IPS-NIHi11 (cell line): ENCODE measurements around the gene DSC2.
A peak's percentile ranks its signal among the peaks of the same experiment; 100 is the strongest.
"Not testable (repeated sequence)": the region's sequence is repeated elsewhere in the genome, so short reads cannot be mapped to it uniquely, and the experiment has no call there.

Experiments used
- DNase-seq: peaks from one replicate; pipeline ENCODE4 v3.0.0; 2012; ENCODE audit warnings: mixed read lengths, low spot score

DSC2 gene

DNA sequence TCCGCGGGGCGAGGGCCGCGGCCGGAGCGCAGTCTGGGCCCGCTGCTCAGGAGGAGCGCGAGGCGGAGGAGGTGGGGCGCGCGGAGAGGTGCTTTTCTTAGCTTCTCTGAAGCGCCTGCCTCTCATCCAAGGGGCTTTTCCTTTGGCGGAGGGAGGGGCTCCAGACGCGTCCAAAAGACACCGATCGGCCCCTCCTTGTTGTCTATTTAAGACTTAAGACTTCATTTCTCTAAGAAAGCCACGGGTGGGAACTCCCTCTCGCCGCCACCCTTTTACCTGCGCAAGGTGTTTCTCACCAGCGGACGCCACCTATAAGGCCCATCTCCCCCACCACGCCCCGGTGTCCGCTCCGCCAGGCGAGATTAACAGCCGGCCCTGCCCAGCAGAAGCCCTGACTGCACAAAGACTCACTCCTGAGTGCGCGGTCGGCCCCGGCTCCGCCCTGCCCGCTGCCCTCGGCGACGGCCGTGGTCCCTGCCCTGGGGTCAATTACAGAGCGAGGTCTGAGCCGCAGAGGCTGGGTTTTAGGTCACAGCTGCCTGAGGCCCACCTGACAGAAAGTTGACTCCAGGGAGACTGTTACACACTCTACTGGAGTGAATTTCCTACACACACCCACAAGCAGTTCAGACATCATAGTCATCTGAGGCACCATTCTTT, at the start of gene DSC2:
Gene DSC2 (minus strand): TSS at position 397 of the 660 bp plus-strand sequence. CDS start 450 bp downstream, outside the sequence.
- DNase-seq = peak; percentile 78

DNA sequence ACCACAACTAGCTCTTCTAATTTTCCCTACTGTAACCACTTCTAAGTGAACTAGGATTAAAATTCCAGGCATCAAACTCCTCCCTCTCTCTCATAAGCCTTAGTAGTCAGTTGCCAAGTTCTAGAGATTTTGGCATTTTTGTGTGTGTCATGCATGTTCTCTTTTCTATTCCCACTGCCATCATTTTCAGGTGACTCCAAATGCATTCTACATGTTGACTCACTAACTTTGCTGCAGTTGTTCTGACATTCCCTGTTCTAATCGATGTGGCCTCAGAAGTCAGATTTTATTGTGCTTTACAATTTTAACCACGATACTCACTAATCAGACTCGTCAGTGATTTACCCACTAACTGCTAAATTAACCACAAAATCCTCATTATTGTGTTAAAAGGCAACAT, 47.1 kb upstream of the DSC2 start:
- DNase-seq = no peak

DNA sequence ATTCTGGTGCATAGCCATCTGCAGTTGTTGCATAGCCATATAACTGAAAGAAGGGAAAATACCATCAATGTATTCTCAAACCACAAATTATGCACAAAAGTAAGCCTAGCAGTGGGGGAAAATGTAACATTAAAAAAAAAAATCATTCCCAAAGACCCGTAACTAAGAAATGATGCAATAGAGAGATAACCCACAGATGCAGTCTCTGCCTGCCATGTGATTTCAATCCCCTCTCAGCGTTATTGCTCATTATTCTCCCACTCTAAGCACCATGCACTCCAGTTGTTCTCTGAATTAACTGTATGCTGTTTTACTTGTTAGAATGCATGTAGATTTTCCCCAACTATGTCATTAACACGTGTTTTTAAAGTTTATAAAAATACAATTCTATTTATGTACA, 46.4 kb upstream of the DSC2 start:
- DNase-seq = no peak

DNA sequence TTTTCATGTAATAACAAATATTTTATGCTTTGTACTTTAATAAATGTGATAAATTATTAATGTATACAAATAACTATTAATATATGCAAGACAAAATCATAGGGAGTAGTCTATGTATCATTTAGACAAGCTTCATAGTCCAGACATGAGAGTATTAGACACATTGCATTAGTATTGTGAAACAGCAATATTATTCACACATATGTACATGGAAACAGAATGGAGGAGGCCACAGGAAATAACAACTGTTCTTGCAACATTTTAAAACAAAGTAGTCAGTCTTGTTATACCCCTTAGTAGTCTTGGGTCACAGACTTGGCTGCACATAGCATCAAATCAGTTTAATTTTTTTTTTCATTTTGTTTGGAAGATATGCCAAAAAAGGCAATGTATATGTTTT, 44.6 kb upstream of the DSC2 start:
- DNase-seq = no peak

DNA sequence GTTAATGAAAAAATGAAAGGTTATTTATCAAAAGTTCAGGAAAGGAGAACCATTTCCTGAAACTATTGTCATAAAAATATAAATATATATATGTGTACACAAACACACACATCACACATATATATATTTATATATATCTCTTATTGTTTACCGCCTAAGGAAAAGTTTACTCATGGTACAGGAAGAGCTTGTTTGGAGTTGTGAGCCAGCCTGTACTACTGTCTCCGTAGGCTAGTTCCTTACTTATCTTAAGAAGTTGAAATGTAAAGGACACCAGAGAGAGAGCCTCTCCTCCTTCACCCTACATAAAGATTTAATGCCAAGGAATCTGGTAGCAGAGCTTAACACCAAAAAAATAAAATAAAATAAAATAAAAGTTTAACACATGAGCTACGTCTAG, 40.8 kb upstream of the DSC2 start:
- DNase-seq = no peak

DNA sequence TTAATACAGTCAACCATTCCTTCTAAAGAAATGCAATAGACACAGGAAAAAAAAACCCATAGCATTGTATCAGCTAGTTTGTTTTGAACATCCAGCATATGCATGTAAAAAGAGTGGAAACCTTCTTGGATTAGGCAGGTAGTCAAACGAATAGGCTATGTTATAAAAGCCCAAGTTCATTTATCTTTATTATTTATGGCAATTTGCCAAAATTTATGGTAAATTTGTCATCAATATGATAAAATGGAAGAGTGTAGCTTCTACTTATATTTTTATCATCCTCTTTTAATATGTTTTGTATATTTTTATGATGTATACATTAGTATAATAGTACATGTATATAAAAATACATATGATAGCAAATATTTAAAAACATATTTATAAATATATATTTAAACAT, 36.5 kb upstream of the DSC2 start:
- DNase-seq = no peak

DNA sequence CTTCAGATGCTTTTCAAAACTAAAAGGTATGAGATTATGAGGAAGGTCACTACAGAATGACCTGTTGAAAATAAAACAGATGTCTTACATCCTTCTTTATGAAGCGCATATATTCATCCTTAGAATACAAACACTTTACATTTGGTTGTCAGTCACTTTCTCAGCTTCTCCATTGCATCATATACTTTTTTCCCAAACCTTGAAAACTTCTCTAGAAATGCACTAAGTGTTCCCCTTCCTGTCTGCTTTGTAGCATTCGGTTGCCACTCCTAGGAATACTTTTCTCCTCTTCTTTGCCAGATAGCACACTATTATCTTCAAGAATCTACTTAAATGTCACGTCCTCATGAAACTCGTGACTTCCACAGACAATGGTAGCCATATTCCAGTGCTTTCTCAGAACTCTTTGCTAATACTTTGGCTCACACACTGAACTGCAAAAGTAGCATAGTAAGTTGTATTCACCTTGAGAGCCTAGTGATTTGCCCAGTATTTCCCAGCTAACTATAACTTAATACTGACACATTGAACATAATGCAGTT, 32.8 kb upstream of the DSC2 start:
- no peak for DNase-seq

DNA sequence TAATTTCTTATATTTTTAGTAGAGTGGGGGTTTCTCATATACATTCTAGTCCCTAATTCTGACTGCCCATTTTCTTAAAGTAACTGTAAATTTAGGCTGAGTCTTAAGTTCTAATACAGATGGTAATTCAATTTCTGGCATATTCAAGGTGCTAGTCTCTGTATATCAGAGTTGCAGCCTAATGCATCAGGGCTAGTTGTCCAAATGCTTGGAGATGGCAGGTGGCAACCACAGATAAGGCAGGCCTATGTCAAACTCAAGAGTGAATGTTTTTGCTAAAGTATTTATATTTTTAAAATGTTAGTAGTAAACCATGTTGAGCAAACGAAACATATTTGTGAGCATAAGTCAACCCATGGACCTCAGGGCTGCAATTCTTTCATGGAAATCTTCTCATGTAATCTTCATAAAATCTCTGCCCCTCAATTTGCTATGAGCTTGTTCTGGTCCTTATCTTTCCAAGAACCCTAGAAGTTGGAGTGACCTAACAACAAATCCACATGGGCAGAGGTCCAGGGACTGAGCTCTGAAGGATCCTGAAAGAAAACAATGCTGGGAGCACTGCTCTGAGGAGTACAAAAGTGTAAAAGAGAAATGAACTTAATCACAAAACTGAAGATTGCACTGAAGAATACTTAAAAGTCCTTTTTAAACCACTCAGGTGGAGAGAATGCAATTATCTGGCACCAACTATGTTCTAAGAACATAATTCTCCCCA, 27.3 kb upstream of the DSC2 start:
- DNase-seq = no peak

DNA sequence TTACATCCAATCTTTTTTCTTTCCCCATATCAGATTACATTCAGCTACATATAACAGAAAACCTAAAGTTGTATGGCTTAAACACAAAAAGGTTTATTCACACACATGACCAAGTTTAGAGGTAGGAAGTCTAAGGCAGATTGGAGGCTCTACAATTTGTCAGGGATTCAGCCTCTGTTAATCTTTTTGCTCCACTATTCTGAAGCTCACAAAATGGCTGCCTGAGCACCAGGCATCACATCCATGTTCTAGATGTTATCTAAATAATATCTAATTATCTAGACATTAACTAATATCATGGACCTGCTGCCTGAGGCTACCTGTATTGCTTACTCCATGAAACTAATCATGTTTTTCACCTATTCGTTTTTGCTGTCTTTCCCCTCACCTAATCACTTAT, 23.7 kb upstream of the DSC2 start:
- DNase-seq = no peak

DNA sequence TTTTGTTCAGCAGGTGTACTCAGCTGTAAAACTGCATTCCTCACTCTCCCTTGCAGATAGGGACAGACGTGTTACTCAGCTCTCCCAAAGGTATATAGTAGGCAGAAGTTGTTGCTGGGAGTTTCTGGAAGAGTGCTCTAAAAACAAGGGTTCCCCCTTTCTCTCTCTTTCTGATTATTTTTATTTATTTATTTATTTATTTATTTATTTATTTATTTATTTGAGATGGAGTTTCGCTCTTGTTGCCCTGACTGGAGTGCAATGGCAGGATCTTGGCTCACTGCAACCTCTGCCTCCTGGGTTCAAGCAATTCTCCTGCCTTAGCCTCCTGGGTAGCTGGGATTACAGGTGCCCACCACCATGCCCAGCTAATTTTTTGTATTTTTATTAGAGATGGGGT, 20.9 kb upstream of the DSC2 start:
- DNase-seq = not testable (repeated sequence)

DNA sequence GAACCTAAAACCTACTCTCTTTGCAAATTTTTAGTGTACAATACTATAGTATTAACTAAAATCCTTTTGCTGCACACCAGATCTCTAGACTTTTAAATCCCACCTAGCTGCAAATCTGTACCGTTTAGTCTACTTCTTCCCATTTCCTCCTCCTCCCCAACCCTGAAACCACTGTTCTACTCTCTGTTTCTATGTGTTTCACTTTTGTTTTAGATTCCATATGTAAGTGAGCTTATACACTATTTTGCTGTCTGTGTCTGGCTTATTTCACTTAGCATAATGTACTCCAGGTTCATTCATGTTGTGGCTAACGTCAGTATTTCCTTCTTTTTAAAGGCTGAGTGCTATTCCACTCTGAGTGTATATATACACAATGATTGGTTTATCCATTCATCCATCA, 18.4 kb upstream of the DSC2 start:
- DNase-seq = no peak

DNA sequence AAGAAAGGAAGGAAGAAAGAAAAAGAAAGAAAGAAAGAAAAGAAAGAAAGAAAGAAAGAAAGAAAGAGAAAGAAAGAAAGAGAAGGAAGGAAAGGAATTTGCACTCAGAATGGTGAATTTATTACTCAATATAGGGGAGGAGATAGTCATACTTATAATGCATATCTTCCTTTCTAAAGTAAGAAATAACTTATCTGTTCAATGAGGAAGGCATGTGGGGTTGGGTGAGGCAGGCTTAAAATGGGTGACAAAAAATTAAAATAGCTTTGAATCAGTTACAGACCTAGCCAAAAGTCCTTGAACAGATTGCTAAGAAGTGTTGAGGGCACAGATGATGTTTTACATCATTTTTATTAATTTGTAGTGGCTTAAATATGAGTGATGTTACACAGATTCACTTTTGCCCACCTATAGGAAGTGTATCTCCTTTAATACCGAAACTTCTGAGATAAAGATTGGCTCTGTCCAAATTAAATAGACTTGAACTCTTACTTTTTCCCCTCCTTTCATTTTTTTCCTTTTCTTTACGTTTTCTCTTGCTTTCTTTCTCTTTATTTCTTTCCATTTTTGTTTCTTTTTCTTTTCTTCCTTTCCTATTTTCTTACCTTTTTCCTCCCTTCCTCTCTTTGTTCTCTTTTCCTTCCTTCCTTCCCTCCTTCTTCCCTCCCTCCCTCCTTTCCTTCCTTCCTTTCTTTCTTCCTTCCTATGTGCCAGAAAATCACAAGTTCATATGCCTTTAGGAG, 14.8 kb upstream of the DSC2 start:
- no peak for DNase-seq

DNA sequence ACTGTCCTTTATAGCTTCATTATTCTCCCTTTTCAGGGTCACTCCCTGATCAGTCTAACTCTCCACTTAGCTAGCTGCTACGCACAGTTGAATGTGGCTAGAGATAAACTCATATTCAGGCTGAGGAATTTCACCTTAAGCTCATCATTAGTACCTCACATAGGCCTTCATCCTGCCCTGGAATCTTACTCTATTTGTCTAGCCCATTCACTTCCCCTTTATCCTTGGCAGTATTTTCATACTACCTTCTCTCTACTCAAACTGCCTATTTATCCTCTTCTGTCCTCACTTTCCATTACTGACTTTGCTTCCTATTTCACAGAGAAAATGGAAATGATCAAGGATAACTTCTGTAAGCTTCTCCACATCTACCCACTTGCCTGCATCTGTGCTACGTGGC, 10.6 kb upstream of the DSC2 start:
- no peak for DNase-seq

DNA sequence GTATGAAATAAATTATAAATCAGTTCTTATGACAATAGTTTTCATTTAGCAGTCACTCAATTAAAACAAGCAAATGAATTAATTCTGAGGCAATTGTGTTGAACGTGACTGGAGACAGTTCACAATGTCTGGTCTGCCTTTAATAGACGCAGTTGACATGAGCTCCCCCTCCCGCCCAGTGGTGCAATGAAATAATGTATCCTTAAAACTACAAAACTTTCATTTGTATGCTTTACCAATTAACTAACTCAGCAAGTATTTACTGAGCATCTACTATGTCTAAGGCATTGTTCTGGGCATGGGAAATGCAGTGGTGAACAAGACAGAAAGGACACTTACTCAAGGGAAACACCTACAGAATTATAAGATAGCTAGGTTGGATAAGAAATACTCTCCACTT, 3.5 kb upstream of the DSC2 start:
- DNase-seq = no peak

DNA sequence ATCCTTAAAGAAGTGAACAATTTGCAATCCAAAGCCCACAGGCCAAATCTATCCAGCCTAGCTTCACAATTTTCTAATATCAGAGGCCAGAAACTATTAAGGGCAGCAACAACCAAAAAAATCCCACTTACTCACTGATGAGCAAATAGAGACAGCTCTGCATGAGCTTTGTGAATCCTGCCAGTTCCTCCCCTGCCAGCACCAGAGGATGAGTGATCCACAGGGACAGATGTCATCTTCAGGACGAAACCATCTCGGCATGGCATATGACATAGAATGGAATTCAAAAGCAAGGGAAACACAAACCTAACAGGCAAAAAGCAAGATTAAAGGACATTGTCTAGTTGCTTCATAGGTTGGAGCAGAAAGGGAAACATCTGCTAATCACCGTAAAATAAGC, 2.2 kb upstream of the DSC2 start:
- no peak for DNase-seq

DNA sequence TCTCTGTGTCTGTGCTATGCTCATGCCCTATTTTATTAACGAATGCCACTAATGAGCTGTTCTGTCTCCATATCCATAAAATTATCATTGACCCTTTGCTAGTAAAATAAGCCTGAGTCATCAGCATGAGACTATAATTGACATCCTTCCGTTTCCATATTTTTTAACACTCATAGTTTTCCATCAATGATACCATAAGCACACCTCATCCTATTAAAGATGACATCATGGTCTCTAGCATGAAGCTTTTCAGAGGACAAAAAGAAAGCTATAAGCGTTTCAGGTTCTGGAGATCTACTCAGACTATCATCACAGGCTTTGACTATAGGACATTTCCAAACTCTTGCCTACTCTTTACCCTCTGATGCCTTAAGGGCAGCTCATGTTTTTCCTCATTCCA, 1.2 kb upstream of the DSC2 start:
- no peak for DNase-seq

DNA sequence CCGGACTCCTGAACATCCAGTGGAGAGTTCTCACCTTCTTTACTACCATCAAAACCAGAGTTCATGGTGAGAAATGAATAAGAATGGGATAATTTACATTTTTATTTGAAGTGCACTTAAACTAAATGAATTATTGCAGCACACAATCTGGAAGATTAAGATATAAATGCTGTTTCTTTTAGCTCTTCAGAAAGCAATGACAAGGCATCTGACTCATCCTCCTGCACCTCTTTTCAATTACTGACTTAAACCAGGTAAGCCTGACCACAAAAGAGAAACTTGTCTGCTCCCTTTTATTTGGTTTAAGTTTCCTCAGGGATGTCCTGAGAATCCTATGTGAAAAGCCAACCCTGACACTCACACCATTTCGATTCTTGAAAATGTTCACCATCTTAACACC, 720 bp upstream of the DSC2 start:
- DNase-seq = no peak

DNA sequence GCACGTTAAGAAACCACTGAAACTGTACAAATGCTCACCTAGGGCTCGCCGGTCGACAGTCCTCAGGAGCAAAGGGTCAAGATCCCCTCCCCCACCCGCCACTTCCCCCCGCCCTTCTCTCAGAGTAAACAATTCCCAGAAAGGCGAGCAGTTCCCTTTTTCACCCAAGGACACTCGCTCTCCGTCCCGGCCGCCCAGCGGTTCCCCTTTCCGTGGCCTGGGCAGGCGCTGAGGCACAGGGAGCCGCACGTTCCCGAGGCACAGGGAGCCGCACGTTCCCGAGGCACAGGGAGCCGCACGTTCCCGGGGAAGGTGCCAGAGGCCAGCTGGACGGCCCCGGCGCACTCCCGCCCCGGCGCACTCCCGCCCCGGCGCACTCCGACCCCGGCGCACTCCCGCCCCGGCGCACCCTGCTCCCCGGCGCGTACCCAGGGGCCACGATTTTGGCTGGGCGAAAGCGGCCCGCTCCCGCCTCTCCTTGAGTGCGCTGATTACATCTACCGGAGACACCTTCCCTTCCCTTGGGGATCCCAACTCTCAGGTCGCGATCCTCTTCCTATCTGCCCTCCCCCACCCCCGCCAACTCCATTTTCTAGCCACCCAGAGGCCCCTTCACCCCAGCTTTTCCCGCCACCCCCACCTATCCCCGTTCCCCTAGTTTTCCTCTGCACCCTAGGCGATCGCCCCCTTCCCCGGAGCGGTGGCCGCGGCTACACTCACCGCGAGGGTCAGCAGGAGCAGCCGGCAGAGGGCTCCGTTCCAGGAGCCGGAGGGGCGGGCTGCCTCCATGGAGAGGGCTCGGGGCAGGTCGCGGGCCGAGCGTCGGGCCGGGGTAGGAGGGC, 817 bp downstream of the DSC2 start:
- DNase-seq = peak; percentile 71

DNA sequence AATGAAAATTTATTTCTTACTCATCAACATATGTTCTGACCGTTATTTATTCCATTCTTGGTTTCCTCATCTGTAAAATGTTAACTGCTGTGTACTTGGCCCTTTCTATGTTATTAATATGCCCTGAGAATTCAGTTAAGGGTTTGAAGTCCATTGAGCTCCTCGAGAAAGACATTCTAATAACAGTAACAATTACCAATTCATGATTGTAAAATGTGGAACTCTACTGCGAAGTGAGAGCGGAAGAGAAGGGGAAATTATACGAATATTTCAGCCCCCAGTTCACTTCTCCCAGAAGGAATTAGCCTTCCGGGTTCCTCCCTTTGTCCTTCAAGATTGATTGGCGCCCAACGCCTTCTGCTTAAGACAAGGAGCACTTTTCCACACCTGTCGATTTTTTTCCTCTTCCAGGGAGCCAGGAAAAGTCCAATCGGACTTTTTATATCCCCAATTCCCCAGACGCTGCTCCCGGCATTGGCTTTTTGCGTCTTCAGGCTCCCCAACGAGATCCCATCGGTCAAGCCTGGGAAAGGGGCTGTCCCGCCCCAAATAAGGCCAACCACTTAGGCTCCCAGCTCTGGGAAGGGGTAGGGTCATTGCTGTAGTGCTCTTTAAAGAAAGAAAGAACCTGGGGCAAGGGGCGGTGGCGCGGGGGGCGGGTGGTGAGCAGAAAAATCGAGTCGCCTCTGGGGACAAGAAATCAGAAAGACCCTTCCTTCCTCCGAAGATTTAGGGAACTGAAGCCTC, 1.6 kb downstream of the DSC2 start:
- peak; percentile 73 for DNase-seq

DNA sequence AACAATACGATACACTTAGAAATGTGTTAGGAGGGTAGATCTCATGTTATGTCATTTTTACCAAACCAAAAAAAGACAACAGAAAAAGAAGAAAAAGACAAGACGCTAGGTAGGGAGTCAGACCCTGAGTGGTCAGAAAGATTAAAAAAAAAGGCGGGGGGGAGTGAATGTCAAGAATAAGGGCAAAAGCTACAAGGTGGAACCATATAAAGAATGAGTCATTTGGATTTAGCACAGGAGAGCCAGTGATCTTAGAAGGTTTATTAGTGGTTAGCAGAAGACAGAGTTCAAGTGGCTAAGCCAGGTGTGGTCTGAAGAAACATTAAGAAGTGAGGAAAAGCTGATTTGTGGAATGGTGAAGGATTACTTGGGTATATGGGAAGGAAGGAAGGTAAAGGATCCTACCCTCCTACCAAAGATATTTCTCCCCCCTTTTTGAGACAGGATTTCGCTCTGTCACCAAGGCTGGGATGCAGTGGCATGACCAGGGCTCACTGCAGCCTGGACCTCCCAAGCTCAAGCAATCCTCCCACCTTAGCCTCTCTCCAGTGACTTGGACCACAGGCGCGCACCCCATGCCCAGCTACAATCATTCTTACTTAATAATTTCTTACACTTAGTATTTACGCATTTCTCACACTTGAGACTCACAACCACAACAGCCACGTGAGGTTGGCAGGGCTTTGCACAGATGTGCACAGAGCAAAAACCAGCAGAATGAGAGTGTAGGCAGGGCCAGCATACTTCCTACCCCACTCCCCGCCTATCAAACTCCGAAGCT, 2.6 kb downstream of the DSC2 start:
- DNase-seq = no peak

DNA sequence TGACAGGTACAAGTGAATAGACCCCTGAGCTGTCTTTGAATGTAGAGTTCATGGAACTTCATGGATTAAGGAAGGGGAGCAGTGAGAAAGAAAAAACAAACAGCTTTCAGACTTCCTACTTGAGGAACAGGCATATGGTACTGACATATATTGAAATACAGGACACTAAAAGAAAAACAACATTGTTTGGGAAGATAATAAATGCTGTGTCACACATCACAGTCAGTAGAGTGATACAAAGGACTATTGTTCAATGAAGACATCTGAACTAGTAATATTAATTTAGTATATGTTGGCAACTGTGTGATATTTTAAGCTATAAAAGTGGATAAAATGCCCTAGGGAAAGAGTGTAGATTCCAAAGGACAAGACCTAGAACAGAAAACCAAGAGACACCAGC, 3.3 kb downstream of the DSC2 start:
- no peak for DNase-seq
